ENCODE results near the gene GDF9.

GRCh38 chr5:132830436-132831094 lies 35.7 kb downstream of the GDF9 start, which contains the start of gene SHROOM1:
- TF ChIP-seq CTCF (IDR thresholded peaks at IDR 0.05) (no peak), POLR2A (IDR thresholded peaks at IDR 0.05) (peak in 1 of 4 donors; percentile 44)
